Measurements from ENCODE around the gene FOXM1. TPM values are rescaled to one million over a fixed set of nuclear protein-coding genes. Genes with fewer than 3 reads are reported as not detected.

The FOXM1 gene
- total RNA-seq, 2 donors from 2014 or later, result 1.2 to 10.8 TPM

- intact Hi-C loops (cut with DNase I), result no loop called here
- Histone ChIP-seq H3K36me3 (no peaks in the 10 kb centered on the region), H3K27ac (peak within 1 kb of the TSS; percentile 81 to 92), H3K27me3 (replicated peaks; ENCODE audit: insufficient read depth) (no peaks in the 10 kb centered on the region), H3K9me3 (no peaks in the 10 kb centered on the region), H3K4me3 (peak within 1 kb of the TSS; percentile 44 to 70), H3K4me1 (replicated peaks) (no peaks in the 10 kb centered on the region)
- WGBS, result under 1% methylated on average over 48 of the region's 48 CpGs
- peak; percentile 98 for DNase-seq (ENCODE audit: low spot score)
- peak in 1 of 4 experiments; percentile 16 for TF ChIP-seq CTCF (IDR thresholded peaks at IDR 0.05)
- peak; percentile 71 for TF ChIP-seq POLR2A (IDR thresholded peaks at IDR 0.05)
- peak; percentile 98 for TF ChIP-seq POLR2AphosphoS5 (IDR thresholded peaks at IDR 0.05)
Measured at GRCh38 chr12:2812290-2813213, 64.4 kb downstream of the FOXM1 start, which contains the start of gene ITFG2. ITFG2 (plus strand) TSS chr12:2812668; CDS start chr12:2812761, 93 bp downstream.

- Histone ChIP-seq H3K27ac (peak overlapping the region; percentile 81 to 92), H3K4me1 (replicated peaks) (no peaks in the 10 kb centered on the region), H3K27me3 (replicated peaks; ENCODE audit: insufficient read depth) (no peaks in the 10 kb centered on the region), H3K36me3 (no peaks in the 10 kb centered on the region), H3K9me3 (no peaks in the 10 kb centered on the region), H3K4me3 (peak overlapping the region; percentile 44 to 70)
- TF ChIP-seq POLR2AphosphoS5 (IDR thresholded peaks at IDR 0.05) (no peak), CTCF (IDR thresholded peaks at IDR 0.05) (no peak)
- WGBS, result 38% methylated on average over 5 of the region's 5 CpGs
- DNase-seq (ENCODE audit: low spot score), result no peak
- intact Hi-C loops (cut with DNase I), result no loop called here
Measured at GRCh38 chr12:2811801-2812200, 65.2 kb downstream of the FOXM1 start.

Other genes starting within 250 kb of the FOXM1 start
- gene FKBP4, start 82.2 kb downstream of the FOXM1 start, total RNA-seq, result 10 to 100 TPM; 55.2 to 87.0 TPM
- gene ITFG2, start 64.5 kb downstream of the FOXM1 start, total RNA-seq, result 10 to 100 TPM; 41.5 to 46.5 TPM
- 1 to 10 TPM in 1 of 2 donors, under 1 TPM in 1; 0.18 to 8.7 TPM for gene NRIP2, start 42.1 kb downstream of the FOXM1 start, total RNA-seq
- under 1 TPM in 1 of 2 donors, not detected in 1; 0.85 TPM for gene TEX52, start 20.1 kb downstream of the FOXM1 start, total RNA-seq
- gene RHNO1, start within 50 bp of the FOXM1 start, total RNA-seq, result 10 to 100 TPM; 26.5 to 29.1 TPM
- gene TULP3, start 13.7 kb upstream of the FOXM1 start, total RNA-seq, result 10 to 100 TPM; 15.2 to 22.2 TPM
- 10 to 100 TPM in 1 of 2 donors, 1 to 10 TPM in 1; 9.9 to 20.9 TPM for gene TEAD4, start 82.2 kb upstream of the FOXM1 start, total RNA-seq
- gene TSPAN9, start 200.2 kb upstream of the FOXM1 start, total RNA-seq, result 10 to 100 TPM; 41.9 to 50.0 TPM

All from prostate gland (tissue), 2 donors.